ENCODE results near the gene TBC1D2.
"Not testable (repeated sequence)": the region's sequence is repeated elsewhere in the genome, so short reads cannot be mapped to it uniquely, and the experiment has no call there.

The TBC1D2 gene

GRCh38 chr9:98285446-98285845 is 30.0 kb upstream of the TBC1D2 start:
- Histone ChIP-seq H3K9me3 (ENCODE audit: insufficient read depth, low read length) (no peaks in the 10 kb centered on the region), H3K9ac (ENCODE audit: low read length) (no peak overlapping the region), H3K4me2 (ENCODE audit: low read depth, low read length, poor library complexity, severe bottlenecking) (no peak overlapping the region), H3K79me2 (ENCODE audit: insufficient read depth, low read length) (no peaks in the 10 kb centered on the region), H3K4me3 (ENCODE audit: insufficient read depth, low read length, poor library complexity, severe bottlenecking) (no peak overlapping the region), H3K9me2 (replicated peaks; ENCODE audit: insufficient read depth, low read length) (no peaks in the 10 kb centered on the region), H3K27ac (ENCODE audit: low read depth, low read length) (no peak overlapping the region), H2AFZ (ENCODE audit: low read depth, low read length, severe bottlenecking) (no peak overlapping the region), H4K20me1 (ENCODE audit: low read depth, low read length) (no peaks in the 10 kb centered on the region), H3K27me3 (ENCODE audit: low read length) (no peaks in the 10 kb centered on the region), H3F3A (ENCODE audit: insufficient read depth) (no peaks in the 10 kb centered on the region), H3K36me3 (ENCODE audit: low read length) (no peaks in the 10 kb centered on the region)
- TF ChIP-seq EZH2phosphoT487 (conservative IDR thresholded peaks at IDR 0.05; ENCODE audit: low read length) (no peak), CTCF (IDR thresholded peaks at IDR 0.05; ENCODE audit: insufficient read depth, low read length, poor library complexity, severe bottlenecking) (no peak)

GRCh38 chr9:98284754-98285153 is 29.3 kb upstream of the TBC1D2 start:
- Histone ChIP-seq H4K20me1 (ENCODE audit: low read depth, low read length) (no peaks in the 10 kb centered on the region), H3K9me2 (replicated peaks; ENCODE audit: insufficient read depth, low read length) (no peaks in the 10 kb centered on the region), H3F3A (ENCODE audit: insufficient read depth) (no peaks in the 10 kb centered on the region), H3K9me3 (ENCODE audit: insufficient read depth, low read length) (no peaks in the 10 kb centered on the region), H3K79me2 (ENCODE audit: insufficient read depth, low read length) (no peaks in the 10 kb centered on the region), H3K27me3 (ENCODE audit: low read length) (no peaks in the 10 kb centered on the region), H3K27ac (ENCODE audit: low read depth, low read length) (no peak overlapping the region), H3K36me3 (ENCODE audit: low read length) (no peaks in the 10 kb centered on the region), H3K4me3 (ENCODE audit: insufficient read depth, low read length, poor library complexity, severe bottlenecking) (no peak overlapping the region), H3K9ac (ENCODE audit: low read length) (no peak overlapping the region), H2AFZ (ENCODE audit: low read depth, low read length, severe bottlenecking) (no peak overlapping the region), H3K4me2 (ENCODE audit: low read depth, low read length, poor library complexity, severe bottlenecking) (no peak overlapping the region)
- TF ChIP-seq CTCF (IDR thresholded peaks at IDR 0.05; ENCODE audit: insufficient read depth, low read length, poor library complexity, severe bottlenecking) (no peak), EZH2phosphoT487 (conservative IDR thresholded peaks at IDR 0.05; ENCODE audit: low read length) (no peak)

GRCh38 chr9:98283143-98283542 is 27.7 kb upstream of the TBC1D2 start:
- not testable (repeated sequence) for H3F3A ChIP-seq (ENCODE audit: insufficient read depth); H3K9me3 ChIP-seq (ENCODE audit: insufficient read depth, low read length); H4K20me1 ChIP-seq (ENCODE audit: low read depth, low read length); H3K4me3 ChIP-seq (ENCODE audit: insufficient read depth, low read length, poor library complexity, severe bottlenecking); H3K4me2 ChIP-seq (ENCODE audit: low read depth, low read length, poor library complexity, severe bottlenecking); H3K9ac ChIP-seq (ENCODE audit: low read length); H2AFZ ChIP-seq (ENCODE audit: low read depth, low read length, severe bottlenecking); H3K27ac ChIP-seq (ENCODE audit: low read depth, low read length); H3K36me3 ChIP-seq (ENCODE audit: low read length); H3K79me2 ChIP-seq (ENCODE audit: insufficient read depth, low read length); H3K9me2 ChIP-seq (replicated peaks; ENCODE audit: insufficient read depth, low read length); H3K27me3 ChIP-seq (ENCODE audit: low read length)

- H3K4me3 ChIP-seq (ENCODE audit: insufficient read depth, low read length, poor library complexity, severe bottlenecking): no peak overlapping the region
- H3K27me3 ChIP-seq (ENCODE audit: low read length): no peaks in the 10 kb centered on the region
- no peaks in the 10 kb centered on the region for H4K20me1 ChIP-seq (ENCODE audit: low read depth, low read length)
- H3K9me3 ChIP-seq (ENCODE audit: insufficient read depth, low read length): no peaks in the 10 kb centered on the region
- no peak overlapping the region for H3K9ac ChIP-seq (ENCODE audit: low read length)
- H3K27ac ChIP-seq (ENCODE audit: low read depth, low read length): no peak overlapping the region
- H2AFZ ChIP-seq (ENCODE audit: low read depth, low read length, severe bottlenecking): no peak overlapping the region
- H3F3A ChIP-seq (ENCODE audit: insufficient read depth): no peaks in the 10 kb centered on the region
- no peaks in the 10 kb centered on the region for H3K79me2 ChIP-seq (ENCODE audit: insufficient read depth, low read length)
- H3K9me2 ChIP-seq (replicated peaks; ENCODE audit: insufficient read depth, low read length): no peaks in the 10 kb centered on the region
- no peaks in the 10 kb centered on the region for H3K36me3 ChIP-seq (ENCODE audit: low read length)
- H3K4me2 ChIP-seq (ENCODE audit: low read depth, low read length, poor library complexity, severe bottlenecking): no peak overlapping the region
- TF ChIP-seq EZH2phosphoT487 (conservative IDR thresholded peaks at IDR 0.05; ENCODE audit: low read length): no peak
- no peak for TF ChIP-seq CTCF (IDR thresholded peaks at IDR 0.05; ENCODE audit: insufficient read depth, low read length, poor library complexity, severe bottlenecking)
Observed at GRCh38 chr9:98281281-98281680, 25.8 kb upstream of the TBC1D2 start.

All from SU-DHL-6 (cell line).